Measurements from ENCODE around the gene VAV2. TPM values are rescaled to one million over a fixed set of nuclear protein-coding genes. Genes with fewer than 3 reads are reported as not detected.

VAV2 gene
- polyA plus RNA-seq, 1 donor: 48.4 TPM

GRCh38 chr9:133730994-133731715 is 261.0 kb downstream of the VAV2 start:
- H3K27me3 ChIP-seq (ENCODE audit: control insufficient read depth, insufficient read depth, low read length): no peaks in the 10 kb centered on the region
- WGBS (ENCODE audit: insufficient coverage, low lambda C conversion rate): no CpG with 5 or more reads among the region's 27 CpGs
- H3K9me3 ChIP-seq (ENCODE audit: control insufficient read depth, low read depth, low read length): no peaks in the 10 kb centered on the region
- H3K36me3 ChIP-seq (ENCODE audit: control insufficient read depth, insufficient read depth, low read length): no peaks in the 10 kb centered on the region
- H3K27ac ChIP-seq (ENCODE audit: low read length): no peak overlapping the region
- H3K4me1 ChIP-seq (ENCODE audit: control insufficient read depth, insufficient read depth, low read length): no peaks in the 10 kb centered on the region
- H3K4me3 ChIP-seq (ENCODE audit: low read length): no peak overlapping the region
- DNase-seq: no peak

DNA sequence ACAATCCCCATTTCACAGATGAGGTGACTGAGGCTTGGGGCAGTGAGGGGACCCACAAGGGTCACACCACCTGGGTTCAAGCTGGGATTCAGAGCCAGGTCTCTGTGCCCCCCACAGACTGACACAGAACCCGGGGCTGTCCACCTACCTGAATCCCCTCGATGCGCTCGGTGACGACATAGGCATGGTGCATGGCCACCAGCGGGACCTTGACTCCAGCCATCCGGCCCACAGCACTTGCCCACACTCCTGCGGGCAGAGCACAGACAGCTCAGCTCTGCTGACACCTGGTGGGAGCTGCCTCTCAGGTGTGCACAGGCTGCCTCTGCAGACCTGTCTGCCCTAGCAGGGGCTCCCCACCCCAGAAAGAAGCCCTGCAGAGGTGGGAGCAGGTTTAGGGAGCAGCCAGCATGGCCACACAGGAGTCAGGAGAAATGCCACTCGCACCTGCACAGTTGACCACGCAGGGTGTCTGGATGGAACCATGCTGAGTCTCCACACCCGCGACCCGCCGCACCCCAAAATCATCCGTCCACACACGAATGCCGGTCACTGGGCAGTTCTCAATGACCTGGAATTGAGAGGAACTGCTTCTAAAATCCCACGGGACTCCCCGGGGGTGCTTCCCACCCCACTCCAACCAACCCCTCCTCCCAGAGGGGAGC is 262.4 kb downstream of the VAV2 start:
- H3K27ac ChIP-seq (ENCODE audit: low read length): no peak overlapping the region
- H3K4me3 ChIP-seq (ENCODE audit: low read length): no peak overlapping the region
- no peaks in the 10 kb centered on the region for H3K4me1 ChIP-seq (ENCODE audit: control insufficient read depth, insufficient read depth, low read length)
- WGBS (ENCODE audit: insufficient coverage, low lambda C conversion rate): no CpG with 5 or more reads among the region's 19 CpGs
- no peaks in the 10 kb centered on the region for H3K9me3 ChIP-seq (ENCODE audit: control insufficient read depth, low read depth, low read length)
- no peaks in the 10 kb centered on the region for H3K27me3 ChIP-seq (ENCODE audit: control insufficient read depth, insufficient read depth, low read length)
- no peaks in the 10 kb centered on the region for H3K36me3 ChIP-seq (ENCODE audit: control insufficient read depth, insufficient read depth, low read length)
- DNase-seq: no peak

- 95% methylated on average over 4 of the region's 10 CpGs for WGBS (ENCODE audit: insufficient coverage, low lambda C conversion rate)
Measured at GRCh38 chr9:133728856-133729616, 263.1 kb downstream of the VAV2 start.

GRCh38 chr9:133727876-133728441 is 264.2 kb downstream of the VAV2 start:
- H3K27me3 ChIP-seq (ENCODE audit: control insufficient read depth, insufficient read depth, low read length): no peaks in the 10 kb centered on the region
- H3K4me3 ChIP-seq (ENCODE audit: low read length): no peak overlapping the region
- no peak for DNase-seq
- no CpG with 5 or more reads among the region's 18 CpGs for WGBS (ENCODE audit: insufficient coverage, low lambda C conversion rate)
- H3K36me3 ChIP-seq (ENCODE audit: control insufficient read depth, insufficient read depth, low read length): no peaks in the 10 kb centered on the region
- no peaks in the 10 kb centered on the region for H3K9me3 ChIP-seq (ENCODE audit: control insufficient read depth, low read depth, low read length)
- no peaks in the 10 kb centered on the region for H3K4me1 ChIP-seq (ENCODE audit: control insufficient read depth, insufficient read depth, low read length)
- H3K27ac ChIP-seq (ENCODE audit: low read length): no peak overlapping the region

More at GRCh38 chr9:133728856-133729616, 263.1 kb downstream of the VAV2 start:
- H3K4me3 ChIP-seq (ENCODE audit: low read length): no peak overlapping the region
- H3K36me3 ChIP-seq (ENCODE audit: control insufficient read depth, insufficient read depth, low read length): no peaks in the 10 kb centered on the region
- no peak for DNase-seq
- no peaks in the 10 kb centered on the region for H3K9me3 ChIP-seq (ENCODE audit: control insufficient read depth, low read depth, low read length)
- H3K27ac ChIP-seq (ENCODE audit: low read length): no peak overlapping the region
- H3K27me3 ChIP-seq (ENCODE audit: control insufficient read depth, insufficient read depth, low read length): no peaks in the 10 kb centered on the region
- H3K4me1 ChIP-seq (ENCODE audit: control insufficient read depth, insufficient read depth, low read length): no peaks in the 10 kb centered on the region

- DNase-seq: no peak
- Histone ChIP-seq H3K4me3 (ENCODE audit: low read length) (no peak overlapping the region), H3K27me3 (ENCODE audit: control insufficient read depth, insufficient read depth, low read length) (no peaks in the 10 kb centered on the region), H3K9me3 (ENCODE audit: control insufficient read depth, low read depth, low read length) (no peaks in the 10 kb centered on the region), H3K27ac (ENCODE audit: low read length) (no peak overlapping the region), H3K36me3 (ENCODE audit: control insufficient read depth, insufficient read depth, low read length) (no peaks in the 10 kb centered on the region), H3K4me1 (ENCODE audit: control insufficient read depth, insufficient read depth, low read length) (no peaks in the 10 kb centered on the region)
- no CpG with 5 or more reads among the region's 10 CpGs for WGBS (ENCODE audit: insufficient coverage, low lambda C conversion rate)
Measured at GRCh38 chr9:133727277-133727875, 264.7 kb downstream of the VAV2 start.

GRCh38 chr9:133726401-133727276 is 265.5 kb downstream of the VAV2 start:
- Histone ChIP-seq H3K36me3 (ENCODE audit: control insufficient read depth, insufficient read depth, low read length) (no peaks in the 10 kb centered on the region), H3K4me3 (ENCODE audit: low read length) (no peak overlapping the region), H3K27ac (ENCODE audit: low read length) (no peak overlapping the region), H3K27me3 (ENCODE audit: control insufficient read depth, insufficient read depth, low read length) (no peaks in the 10 kb centered on the region), H3K4me1 (ENCODE audit: control insufficient read depth, insufficient read depth, low read length) (no peaks in the 10 kb centered on the region), H3K9me3 (ENCODE audit: control insufficient read depth, low read depth, low read length) (no peaks in the 10 kb centered on the region)
- WGBS (ENCODE audit: insufficient coverage, low lambda C conversion rate): 60% methylated on average over 2 of the region's 14 CpGs
- DNase-seq: peak; percentile 25 to 38

DNA sequence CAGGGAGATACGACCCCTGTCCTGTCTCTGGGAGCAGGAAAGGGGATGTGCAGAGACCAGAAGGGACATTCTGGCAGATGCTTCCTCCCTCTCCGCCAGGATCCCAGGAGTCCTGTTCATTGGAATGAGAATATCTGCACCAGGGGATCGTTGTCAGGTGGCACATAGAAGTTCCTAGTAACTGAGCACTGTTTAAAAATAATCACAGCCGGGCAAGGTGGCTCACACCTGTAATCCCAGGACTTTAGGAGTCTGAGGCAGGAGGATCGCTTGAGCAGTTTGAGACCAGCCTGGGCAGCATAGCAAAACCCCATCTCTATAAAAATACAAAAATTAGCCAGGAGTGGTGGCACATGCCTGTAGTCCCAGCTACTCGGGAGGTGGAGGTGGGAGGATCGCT is 266.2 kb downstream of the VAV2 start:
- Histone ChIP-seq H3K27me3 (ENCODE audit: control insufficient read depth, insufficient read depth, low read length) (no peaks in the 10 kb centered on the region), H3K4me3 (ENCODE audit: low read length) (no peak overlapping the region), H3K36me3 (ENCODE audit: control insufficient read depth, insufficient read depth, low read length) (no peaks in the 10 kb centered on the region), H3K4me1 (ENCODE audit: control insufficient read depth, insufficient read depth, low read length) (no peaks in the 10 kb centered on the region), H3K27ac (ENCODE audit: low read length) (no peak overlapping the region), H3K9me3 (ENCODE audit: control insufficient read depth, low read depth, low read length) (no peaks in the 10 kb centered on the region)
- no peak for DNase-seq
- no CpG with 5 or more reads among the region's 7 CpGs for WGBS (ENCODE audit: insufficient coverage, low lambda C conversion rate)

- no peaks in the 10 kb centered on the region for H3K9me3 ChIP-seq (ENCODE audit: control insufficient read depth, low read depth, low read length)
- H3K4me1 ChIP-seq (ENCODE audit: control insufficient read depth, insufficient read depth, low read length): peaks cover 30% of the 10 kb centered on the region
- H3K36me3 ChIP-seq (ENCODE audit: control insufficient read depth, insufficient read depth, low read length): no peaks in the 10 kb centered on the region
- 100% methylated on average over 1 of the region's 15 CpGs for WGBS (ENCODE audit: insufficient coverage, low lambda C conversion rate)
- no peaks in the 10 kb centered on the region for H3K27me3 ChIP-seq (ENCODE audit: control insufficient read depth, insufficient read depth, low read length)
- no peak for DNase-seq
- H3K4me3 ChIP-seq (ENCODE audit: low read length): no peak overlapping the region
- no peak overlapping the region for H3K27ac ChIP-seq (ENCODE audit: low read length)
Measured at GRCh38 chr9:133718563-133719315, 273.4 kb downstream of the VAV2 start.
